Measurements from ENCODE around the gene PI4K2B.
"Not testable (repeated sequence)": the region's sequence is repeated elsewhere in the genome, so short reads cannot be mapped to it uniquely, and the experiment has no call there.

- TF ChIP-seq ZBTB7A (CRISPR knock-in tag; IDR thresholded peaks at IDR 0.05); RFX5 (IDR thresholded peaks at IDR 0.05; ENCODE audit: low read depth, low read length); HDAC6 (IDR thresholded peaks at IDR 0.05; ENCODE audit: low read depth, low read length); NPAS2 (CRISPR knock-in tag; IDR thresholded peaks at IDR 0.05; ENCODE audit: borderline replicate concordance); ZNF766 (CRISPR knock-in tag; IDR thresholded peaks at IDR 0.05; ENCODE audit: borderline replicate concordance); XRCC5 (optimal IDR thresholded peaks at IDR 0.05; ENCODE audit: low read length); UBTF (CRISPR knock-in tag; IDR thresholded peaks at IDR 0.05); MAX (IDR thresholded peaks at IDR 0.05); SP2 (CRISPR knock-in tag; IDR thresholded peaks at IDR 0.05): not testable (repeated sequence)
- TF ChIP-seq, protein P1, sequence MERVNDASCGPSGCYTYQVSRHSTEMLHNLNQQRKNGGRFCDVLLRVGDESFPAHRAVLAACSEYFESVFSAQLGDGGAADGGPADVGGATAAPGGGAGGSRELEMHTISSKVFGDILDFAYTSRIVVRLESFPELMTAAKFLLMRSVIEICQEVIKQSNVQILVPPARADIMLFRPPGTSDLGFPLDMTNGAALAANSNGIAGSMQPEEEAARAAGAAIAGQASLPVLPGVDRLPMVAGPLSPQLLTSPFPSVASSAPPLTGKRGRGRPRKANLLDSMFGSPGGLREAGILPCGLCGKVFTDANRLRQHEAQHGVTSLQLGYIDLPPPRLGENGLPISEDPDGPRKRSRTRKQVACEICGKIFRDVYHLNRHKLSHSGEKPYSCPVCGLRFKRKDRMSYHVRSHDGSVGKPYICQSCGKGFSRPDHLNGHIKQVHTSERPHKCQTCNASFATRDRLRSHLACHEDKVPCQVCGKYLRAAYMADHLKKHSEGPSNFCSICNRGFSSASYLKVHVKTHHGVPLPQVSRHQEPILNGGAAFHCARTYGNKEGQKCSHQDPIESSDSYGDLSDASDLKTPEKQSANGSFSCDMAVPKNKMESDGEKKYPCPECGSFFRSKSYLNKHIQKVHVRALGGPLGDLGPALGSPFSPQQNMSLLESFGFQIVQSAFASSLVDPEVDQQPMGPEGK (CRISPR knock-in tag; IDR thresholded peaks at IDR 0.05) = not testable (repeated sequence)
- TF ChIP-seq, protein P2, sequence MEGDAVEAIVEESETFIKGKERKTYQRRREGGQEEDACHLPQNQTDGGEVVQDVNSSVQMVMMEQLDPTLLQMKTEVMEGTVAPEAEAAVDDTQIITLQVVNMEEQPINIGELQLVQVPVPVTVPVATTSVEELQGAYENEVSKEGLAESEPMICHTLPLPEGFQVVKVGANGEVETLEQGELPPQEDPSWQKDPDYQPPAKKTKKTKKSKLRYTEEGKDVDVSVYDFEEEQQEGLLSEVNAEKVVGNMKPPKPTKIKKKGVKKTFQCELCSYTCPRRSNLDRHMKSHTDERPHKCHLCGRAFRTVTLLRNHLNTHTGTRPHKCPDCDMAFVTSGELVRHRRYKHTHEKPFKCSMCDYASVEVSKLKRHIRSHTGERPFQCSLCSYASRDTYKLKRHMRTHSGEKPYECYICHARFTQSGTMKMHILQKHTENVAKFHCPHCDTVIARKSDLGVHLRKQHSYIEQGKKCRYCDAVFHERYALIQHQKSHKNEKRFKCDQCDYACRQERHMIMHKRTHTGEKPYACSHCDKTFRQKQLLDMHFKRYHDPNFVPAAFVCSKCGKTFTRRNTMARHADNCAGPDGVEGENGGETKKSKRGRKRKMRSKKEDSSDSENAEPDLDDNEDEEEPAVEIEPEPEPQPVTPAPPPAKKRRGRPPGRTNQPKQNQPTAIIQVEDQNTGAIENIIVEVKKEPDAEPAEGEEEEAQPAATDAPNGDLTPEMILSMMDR (CRISPR knock-in tag; IDR thresholded peaks at IDR 0.05) = not testable (repeated sequence)
Observed at GRCh38 chr4:25328463-25328862, 94.6 kb downstream of the PI4K2B start.

All from HepG2 (cell line).